SU-DHL-6 (cell line): ENCODE data around the gene CSN2.

ENCODE experiments used
- CTCF ChIP-seq: fragments of 200-600 bp; sonication (generic); IDR thresholded peaks from one replicate; pipeline ENCODE4 v1.5.1; 2017; ENCODE audit warnings: antibody characterized with exemption, mild to moderate bottlenecking, low read length, moderate library complexity; ENCODE audit not compliant: insufficient read depth, poor library complexity, severe bottlenecking
- EZH2phosphoT487 ChIP-seq: fragments of 200-600 bp; sonication (generic), shearing (Covaris generic); conservative IDR thresholded peaks from 2 replicates; pipeline ENCODE4 v1.6.1; 2018; ENCODE audit warnings: mild to moderate bottlenecking, antibody characterized with exemption, low read length, moderate library complexity, mixed read lengths

GRCh38 chr4:69965628-69966027, at the start of gene CSN2:
- TF ChIP-seq CTCF (no peak), EZH2phosphoT487 (no peak)
